ENCODE measurements around the gene IQSEC1.

IQSEC1 gene

DNA sequence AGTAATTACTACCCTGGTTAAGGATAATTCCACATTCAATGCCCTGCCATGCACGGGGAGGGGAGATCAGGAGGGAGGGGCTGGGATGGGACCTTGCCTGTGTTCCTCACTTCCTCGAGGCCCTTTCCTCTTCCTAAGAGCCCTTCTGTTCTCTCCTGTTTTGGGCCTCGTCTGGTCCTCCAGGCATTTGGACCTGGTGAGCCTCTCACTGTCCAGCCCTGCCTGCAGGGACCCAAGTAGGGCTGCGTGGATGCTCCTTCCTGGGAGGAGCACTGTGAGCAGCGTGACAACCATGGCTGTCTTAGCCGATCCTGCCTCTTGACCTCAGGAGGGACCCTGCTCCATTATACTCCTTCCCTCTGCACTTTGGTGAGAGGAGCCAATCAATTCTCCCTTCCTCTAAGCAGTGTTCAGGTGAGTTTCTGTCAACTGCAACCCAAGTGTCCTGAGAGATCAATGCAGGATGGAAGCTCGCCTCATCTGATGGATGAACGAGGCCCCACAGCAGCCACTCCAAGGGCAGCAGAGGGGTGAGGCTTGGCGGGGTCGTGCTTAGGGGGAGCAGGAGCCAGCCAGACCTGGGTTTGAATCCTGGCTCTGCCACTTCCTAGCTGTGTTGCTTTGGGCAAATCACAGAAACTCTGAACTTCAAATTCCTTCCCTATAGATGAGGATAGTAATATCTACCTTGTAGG is 92.5 kb downstream of the IQSEC1 start:
- DNase-seq, result no peak

DNA sequence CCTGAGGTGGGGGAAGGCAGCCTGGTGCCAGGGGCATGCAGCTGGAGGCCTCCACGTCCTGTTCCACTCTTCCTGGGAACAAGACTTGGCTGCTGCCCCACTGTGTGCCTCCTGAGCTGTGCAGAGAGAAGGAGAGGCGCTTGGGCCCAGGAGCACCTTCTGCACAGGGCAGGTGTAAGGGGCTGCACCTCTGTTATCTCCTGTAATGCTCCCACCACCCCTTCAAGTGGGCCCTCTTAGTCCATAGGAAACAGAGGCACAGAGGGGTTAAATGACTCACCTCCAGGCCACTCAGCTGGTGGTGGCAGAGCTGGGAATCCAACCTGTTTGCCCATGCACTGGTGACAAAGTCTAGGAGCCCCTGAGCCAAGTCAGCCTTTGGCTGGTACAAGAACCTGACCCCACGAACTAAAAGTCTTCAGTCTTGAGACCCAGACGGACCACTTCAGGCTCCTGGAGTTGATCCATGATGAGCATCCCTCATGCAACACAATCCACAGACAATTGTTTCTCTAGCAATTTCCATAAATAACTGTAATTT is 93.2 kb downstream of the IQSEC1 start:
- DNase-seq, result no peak

DNA sequence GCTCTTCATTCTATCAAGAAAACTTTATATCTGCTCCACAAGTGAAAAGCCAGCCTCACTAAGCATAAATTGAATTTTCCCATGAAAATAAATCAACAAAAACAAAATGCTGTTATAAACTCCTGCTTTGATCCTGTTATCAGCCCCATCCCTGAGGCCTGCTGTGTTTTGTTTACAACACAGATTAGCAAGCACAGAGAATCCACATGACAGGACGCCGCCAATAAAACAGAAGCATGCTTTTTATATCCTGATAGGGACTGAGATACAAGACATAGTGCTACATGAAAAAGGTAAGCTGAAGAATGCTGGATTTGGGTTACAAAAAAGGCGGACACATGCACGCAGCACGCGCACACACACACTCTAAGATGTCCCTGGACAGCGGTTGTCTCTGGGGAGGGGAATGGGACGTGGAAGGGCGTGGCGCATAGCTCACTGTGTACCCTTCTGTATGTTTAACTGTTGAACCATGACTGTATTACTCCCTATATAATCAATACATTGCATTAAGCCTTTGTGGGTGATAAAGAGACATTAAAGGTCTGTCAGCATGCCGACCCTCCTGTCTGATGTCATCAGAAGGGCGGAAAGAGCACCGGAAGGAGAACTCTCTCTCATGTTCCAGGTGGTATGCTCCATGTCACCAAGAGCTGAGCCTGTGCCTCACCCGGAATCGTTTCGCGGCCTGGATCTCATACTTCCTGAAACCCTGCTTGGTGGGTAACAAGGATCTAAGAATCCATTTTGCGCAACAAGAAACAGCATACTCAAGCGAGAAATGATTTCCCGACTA is 93.9 kb downstream of the IQSEC1 start:
- no peak for DNase-seq

DNA sequence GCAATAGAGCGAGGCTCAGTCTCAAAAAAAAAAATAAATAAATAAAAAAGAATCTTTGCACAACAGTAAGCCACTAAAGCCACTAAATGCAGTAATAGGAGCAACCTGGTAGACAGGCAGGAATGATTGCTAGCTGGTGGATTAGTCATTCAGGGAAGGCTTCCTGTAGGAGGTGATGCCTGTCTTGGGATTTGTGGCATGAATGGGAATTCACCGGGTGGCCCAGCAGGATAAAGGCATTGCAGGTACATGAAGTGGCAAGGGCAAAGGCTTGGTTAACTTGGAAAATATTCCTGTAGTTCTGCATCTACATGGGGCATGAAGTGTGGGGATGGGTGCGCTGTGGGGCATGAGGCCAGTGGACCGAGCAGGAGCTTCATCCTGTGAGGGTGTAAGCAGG is 94.5 kb downstream of the IQSEC1 start:
- DNase-seq, result no peak

DNA sequence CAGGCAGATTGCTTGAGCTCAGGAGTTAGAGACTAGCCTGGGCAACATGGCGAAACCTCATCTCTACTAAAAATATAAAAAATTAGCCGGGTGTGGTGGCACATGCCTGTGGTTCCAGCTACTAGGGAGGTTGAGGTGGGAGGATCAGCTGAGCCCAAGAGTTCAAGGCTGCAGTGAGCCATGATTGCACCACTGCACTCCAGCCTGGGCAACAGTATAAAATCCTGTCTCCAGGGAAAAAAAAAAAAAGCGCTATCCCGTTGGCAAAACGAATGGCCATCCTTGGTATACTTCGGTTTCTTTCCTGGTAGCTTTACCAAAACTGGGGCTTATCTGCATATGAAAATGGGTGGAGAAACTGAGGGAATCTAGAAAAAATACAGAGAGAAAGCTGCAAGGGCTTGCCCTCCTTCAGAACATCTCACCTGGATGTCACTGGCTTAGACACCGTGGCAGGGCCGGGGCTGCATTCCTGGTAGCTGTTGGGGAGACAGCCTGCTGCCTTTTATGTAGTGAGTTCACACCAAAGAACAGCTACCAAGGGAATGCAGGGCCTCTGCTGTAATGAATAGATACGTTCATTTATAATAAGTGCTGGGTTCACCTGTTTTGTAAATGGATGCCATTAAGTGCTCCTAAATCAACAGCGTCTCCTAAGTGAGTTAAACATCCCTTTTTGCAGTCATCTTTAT is 96.0 kb downstream of the IQSEC1 start:
- no peak for DNase-seq

DNA sequence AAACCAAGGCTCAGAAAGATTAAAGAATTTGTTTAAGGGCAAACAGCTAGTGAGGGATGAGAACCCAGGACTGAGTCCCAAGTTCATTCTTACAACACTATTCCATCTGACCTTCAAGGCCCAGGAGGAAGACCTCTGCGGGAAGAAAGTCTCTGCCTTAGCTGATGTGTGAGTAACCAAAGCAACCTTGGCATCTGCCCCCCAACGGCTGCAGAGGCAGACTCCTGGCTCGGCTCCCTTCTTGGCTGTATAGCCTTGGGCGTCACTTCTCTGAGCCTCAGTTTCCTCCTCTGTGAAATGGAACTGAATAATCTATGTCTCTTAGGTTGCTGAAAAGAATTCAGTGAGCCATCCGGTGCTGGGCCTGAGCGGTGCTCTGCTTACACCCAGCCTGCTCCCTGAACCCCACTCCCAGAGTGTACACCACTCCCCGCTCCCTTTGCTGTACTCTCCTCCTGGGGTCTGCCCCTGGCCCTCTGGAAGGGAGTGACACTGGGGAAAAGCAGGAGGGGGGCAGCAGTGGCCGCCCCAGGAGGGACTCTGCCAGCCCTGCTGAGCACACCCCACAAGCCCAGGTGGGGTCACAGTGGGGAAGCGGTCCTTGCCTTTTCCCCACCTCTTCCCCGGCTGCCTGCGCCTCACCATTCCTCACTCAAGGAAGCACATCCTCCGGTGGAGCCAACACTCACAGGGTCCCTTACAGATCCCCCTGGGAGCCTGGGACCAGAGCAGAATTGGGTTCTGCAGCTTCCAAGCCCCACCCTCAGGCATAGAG is 97.3 kb downstream of the IQSEC1 start:
- no peak for DNase-seq

DNA sequence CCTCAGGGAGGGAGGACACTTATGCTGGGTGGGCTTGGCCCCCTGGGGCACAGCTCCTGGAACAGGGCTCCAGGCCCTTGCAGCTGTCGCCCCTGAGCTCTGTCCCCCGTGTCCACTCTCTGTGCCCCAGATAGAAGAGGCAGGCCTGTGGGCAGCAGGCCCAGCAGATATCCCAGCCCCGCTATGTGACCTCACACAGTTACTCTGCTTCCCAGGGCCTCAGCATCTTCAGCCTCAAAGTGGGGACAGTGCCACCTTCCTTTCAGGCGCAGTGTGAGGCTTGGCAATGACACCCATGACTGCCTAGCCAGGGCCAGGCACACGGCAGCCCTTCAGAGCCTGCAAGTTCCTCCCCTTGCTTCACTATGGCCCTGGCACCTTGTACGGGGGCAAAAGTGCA is 98.4 kb downstream of the IQSEC1 start:
- DNase-seq, result no peak

DNA sequence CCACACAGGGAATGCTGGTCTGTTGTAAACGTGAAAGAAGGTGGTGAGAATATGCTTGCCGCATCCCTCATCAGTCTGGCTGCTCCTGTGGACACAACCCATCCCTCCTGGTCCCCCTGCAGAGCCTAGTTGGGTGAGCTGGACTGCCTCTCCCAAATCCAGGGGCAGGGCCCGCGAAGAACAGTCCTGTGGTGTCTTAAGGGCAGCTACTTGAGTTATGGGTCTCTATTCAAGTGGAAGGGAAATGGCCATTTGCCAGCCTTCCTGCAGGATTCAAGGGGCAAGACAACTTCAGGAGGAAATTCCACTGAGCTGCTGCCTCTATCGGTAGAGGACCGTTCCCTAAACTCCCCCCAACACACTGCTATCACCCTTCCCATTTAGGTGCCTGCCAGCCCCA is 98.9 kb downstream of the IQSEC1 start:
- peak; percentile 9 for DNase-seq

DNA sequence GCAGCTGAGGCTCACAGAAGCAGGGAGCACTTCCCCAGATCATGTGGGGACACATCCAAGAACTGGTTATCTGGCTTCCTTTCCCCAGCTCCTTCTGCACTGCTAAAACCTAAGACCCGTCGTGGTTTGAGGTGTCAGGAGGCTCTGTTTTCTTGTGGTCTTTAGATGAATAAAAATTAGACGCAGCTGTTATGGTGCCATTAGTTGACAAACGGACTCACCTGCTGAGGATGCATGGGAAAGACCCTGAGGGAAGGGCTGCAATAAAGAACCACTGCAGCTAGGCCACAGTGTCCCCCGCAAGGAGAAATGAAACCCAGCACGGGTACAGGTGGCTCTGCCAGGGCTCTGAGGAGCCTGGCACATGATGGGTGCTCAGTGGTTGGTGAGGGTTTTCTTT is 99.4 kb downstream of the IQSEC1 start:
- no peak for DNase-seq

DNA sequence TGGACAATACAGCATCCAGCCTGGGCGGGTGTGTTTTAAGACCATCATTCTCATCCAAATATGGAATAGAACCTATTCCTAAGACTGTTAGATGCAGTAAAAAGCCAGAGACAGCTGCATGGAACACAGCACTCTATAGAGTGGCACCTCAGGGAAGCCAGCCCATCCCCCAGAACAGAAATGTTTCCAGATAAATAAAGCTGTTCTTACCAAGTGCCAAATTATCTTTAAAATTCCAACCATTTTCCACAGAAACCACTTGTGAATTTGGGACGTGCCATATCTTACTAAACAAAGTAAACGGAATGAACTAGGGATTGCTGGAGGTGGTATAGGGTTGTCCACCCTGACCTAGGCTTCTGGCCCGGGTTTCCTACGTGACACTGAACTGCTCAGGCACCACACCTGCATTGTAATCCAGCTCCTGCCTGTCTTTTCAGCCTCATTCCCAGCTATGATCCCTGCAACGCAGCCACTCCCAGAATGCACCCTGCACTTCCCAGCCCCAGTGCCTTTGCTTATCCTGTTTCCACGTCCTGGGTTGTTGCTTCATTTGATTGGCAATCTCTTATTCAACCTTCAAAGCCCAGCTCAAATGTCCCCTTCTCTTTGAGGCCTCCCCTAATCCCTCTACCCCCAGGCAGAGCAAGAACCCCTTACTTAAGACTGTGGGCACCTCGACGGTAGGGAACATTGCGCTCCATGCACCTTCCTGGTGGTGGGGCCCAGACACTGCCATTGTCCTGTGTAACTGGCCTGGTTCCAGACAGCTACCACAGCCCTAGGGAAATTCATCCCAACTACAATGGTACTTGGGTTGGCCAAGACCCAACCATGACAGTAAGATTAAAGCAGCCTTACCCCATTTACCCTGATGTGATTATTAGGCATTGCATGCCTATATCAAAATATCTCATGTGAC is 100.2 kb downstream of the IQSEC1 start:
- DNase-seq, result no peak

DNA sequence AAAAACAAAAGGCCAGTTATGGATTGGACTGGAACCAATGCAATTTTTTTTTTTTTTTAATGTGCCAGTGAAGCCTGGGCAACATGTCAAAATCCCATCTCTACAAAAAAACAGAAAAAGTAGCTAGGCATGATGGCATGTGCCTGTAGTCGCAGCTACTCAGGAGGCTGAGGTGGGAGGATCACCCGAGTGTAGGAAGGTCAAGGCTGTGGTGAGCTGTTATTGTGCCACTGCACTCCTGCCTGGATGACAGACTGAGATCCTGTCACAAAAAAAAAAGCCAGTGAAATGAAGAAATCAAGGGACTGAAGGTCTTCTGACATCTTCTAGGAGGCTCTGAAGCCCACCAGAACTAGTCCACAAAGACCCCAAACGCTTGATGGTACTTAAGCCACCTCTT is 101.2 kb downstream of the IQSEC1 start:
- no peak for DNase-seq

DNA sequence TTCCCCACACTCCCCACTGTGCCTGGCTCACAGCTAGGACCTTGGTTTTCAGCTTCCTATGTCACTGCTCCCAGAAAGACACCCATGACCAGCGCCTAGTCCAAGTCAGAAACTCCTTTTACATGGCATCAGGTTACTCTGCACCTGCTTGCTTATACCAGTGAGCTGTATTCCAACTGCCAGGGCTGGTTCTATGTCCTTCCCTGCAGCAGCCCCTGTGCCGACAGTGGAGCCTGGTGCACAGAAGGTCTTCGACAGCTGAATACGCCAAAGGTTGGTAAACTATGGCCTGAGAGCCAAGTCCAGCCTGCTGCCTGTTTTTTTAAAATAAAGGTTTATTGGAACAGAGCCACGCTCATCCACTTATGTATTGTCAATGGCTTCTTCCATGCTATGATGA is 102.5 kb downstream of the IQSEC1 start:
- peak; percentile 24 for DNase-seq

DNA sequence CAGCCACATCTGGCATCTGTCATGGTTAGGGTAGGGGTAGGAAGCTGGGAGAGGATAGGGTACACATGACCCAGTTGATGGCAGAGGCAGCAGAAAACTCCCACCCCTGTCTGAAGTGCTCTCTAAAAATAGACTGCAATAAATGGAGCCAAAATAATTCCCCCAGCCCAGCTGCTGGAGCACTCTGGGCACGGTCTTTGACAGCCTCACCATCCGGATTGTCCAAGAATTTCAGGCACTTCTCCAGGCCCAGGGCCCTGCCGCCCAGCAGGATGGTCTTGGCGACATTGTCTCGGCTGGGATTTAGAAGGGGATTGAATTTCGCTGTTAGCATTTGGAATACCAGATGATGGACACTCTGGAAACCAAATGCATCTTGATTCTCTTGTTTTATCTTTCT is 103.7 kb downstream of the IQSEC1 start:
- DNase-seq, result peak; percentile 22

DNA sequence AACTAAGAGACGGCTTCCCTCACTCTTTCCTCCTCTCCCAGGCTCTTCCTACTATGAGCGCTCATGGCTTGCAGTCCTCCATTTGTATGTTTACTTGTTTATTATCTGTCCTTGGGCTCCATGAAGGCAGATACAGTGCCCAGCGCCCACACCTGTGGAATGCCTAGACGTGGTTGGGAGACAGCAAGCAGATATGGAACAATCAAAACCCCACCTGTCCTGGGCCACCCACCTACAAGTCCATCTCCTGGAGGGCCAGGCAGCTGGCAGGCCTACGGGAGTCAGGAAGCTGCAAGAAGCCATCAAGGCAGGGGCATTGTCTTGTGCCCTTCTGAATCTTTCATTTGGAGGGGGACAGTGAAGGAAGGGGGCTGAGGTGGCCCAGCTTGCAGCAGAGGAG is 104.7 kb downstream of the IQSEC1 start:
- no peak for DNase-seq

DNA sequence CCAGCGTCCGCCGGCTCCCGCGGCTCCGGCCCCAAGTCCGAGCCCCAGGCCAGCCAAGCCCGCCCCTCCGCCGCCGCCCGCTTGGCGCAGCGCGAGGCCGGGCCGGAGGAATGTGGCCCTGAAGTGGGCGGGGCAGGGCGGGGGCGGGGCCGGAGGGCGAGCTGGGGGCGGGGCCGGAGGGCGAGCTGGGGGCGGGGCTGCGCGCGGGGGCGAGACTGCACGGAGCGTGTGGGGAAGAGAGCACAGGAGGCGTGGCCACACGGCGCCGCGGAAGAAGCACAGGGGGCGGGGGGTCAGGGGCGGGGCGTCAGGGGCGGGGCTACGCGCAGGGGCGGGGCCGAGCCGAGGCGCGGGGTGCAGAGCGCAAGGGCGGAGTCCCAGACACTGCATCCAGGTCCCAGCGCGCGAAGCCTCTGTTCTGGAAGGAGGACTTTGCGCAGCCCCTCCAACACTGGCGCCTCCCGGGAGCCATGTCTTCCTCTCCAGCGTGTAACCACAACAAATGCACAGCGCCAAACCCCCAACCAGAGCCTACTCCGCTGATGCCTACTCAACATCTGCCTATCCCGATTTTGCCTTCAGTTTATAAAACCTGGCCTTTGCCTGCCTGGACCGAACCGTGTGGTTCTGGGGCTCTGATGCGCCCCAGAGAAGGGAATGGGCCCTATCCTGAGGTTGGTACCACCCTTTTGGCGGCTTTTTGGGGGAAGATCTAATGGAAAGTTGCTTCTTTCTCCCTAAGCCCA is 105.5 kb downstream of the IQSEC1 start:
- DNase-seq, result no peak

DNA sequence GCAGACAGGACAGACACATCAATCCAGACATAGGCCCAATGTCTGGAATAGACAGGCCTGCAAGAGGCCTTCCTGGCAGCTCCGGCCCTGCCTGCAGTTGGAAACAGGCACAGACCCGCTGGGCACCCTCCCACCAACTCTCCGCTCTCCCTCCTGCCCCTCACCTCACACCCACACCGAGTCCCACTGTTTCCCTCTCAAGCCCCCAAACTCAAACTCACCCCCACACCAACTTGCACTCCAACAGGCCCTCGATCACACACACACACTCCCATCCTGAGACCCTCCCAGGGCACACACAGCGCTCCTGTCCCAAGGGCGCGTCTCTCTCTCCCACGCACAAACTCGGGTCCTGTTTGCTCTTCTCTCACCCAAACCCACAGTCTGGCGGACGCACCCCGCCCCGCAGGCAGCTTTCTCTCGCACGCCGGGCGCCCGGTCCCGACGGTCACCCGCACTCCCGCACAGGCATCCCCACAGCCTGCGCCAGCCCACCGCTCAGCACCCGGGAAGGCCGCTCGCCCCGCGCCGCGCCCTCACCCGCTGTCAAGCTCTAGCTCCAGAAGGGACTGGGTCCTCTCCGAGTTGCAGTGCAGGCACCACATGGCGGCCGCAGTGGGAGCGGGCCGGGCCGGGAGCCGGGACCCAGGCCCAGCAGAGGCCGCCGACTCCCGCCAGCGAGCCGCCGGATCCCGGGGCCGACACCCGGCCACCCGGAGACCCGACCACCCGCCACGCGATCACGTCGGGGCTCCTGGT is 106.2 kb downstream of the IQSEC1 start:
- DNase-seq, result no peak

DNA sequence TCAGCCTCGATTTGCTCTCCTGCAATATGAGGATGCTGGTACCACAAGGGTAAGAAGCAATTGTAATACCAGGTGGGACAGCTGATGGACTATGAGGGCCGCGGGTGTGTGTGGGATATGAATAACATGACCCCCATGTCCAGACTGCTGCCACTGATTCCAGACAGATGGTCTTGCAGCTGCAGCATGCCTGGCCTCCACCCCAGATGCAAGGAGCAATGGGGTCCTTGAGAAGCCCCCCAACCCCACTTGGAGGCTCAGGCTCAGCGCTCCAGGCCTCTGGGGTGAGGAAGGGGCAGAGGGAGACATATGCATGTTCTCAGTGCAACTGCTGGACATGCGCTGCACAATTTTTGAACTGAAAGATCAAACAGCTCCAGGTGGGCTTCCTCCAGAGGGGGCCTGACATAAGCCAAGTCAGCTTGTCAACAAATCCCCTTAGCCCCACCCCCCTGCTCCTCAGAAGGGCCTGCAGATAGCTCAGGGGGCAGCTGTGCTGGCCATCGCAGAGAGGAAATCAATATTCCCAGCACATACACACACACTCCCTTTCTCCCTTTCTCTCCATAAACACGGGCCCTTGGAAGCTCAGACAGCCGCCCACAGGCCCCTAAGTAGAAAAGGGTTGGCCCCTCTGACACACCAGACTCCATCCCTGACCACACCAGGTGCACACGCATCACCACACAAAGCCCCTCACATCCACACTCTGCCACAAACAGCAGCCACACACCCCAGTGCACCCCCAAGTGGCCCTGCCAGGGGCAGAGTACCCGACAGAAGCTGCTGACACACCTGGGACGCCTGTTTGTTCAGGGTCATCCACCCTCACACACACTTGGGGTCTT is 107.0 kb downstream of the IQSEC1 start:
- no peak for DNase-seq

DNA sequence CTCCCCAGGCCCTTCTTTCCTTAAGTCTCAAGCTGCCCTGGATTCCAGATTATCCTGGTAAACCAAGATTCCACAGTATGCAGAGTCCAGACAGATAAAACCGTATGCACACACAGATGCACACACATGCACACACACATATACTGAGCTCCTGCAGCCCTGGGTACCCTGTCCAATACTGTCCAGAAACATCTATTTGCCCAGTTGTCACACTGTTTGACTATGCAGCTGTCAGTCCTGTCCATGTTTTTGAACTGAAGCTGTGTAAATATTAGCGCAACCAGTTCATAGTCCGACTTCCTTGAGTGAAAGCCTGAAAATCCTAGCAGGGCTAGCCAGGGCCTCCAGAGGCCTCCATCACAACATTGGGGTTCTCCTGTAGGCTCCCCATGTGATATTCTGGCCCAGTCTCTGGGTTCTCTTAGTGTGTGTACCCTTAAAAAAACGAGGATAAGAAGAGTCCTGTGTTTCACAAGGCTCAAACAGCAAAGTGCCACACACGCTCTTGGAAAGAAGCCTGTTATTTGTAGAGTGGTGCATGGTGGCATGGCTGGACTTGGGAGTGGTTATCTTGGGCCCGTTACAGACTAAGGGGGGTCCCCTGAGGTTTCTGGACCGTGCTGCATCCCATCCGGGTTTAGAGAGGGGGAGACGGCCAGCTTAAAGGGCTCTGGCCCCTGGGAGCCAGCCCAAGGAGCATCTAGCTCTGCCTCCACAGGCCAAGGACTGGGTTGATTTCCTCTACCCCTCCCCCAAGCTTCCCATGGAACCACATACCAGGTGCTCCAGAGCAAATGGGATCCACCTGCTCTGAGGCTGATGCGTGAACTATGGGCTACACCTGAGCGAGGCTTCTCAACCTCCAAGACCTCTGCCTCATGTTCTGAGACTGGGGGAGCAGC is 108.3 kb downstream of the IQSEC1 start:
- DNase-seq, result no peak

Measured in DMS79 (cell line).